GM12872 (cell line): ENCODE data around the gene FAM118B.
A peak's percentile ranks its signal among the peaks of the same experiment; 100 is the strongest.

Source experiments
- CTCF ChIP-seq: IDR thresholded peaks from 3 replicates; pipeline ENCODE4 v1.5.1; 2011; ENCODE audit warnings: low read depth, mild to moderate bottlenecking, low read length, moderate library complexity; ENCODE audit not compliant: insufficient read depth

FAM118B gene

GRCh38 chr11:126176853-126177470 is 34.6 kb upstream of the FAM118B start:
- TF ChIP-seq CTCF: no peak

GRCh38 chr11:126181939-126182730 is 29.4 kb upstream of the FAM118B start:
- 0 out of 3 replicates have a peak, but pooled peaks have one; percentile 13 for TF ChIP-seq CTCF

- no peak for TF ChIP-seq CTCF
These were observed 28.7 kb upstream of the FAM118B start for GRCh38 chr11:126182787-126183445.

GRCh38 chr11:126185259-126186024 is 26.1 kb upstream of the FAM118B start:
- no peak for TF ChIP-seq CTCF

GRCh38 chr11:126186025-126186698 is 25.4 kb upstream of the FAM118B start:
- no peak for TF ChIP-seq CTCF

GRCh38 chr11:126186708-126187529 is 24.7 kb upstream of the FAM118B start:
- TF ChIP-seq CTCF: no peak
